Panc1 (cell line): ENCODE data around the gene FAM131A. TPM values are rescaled to one million over a fixed set of nuclear protein-coding genes. Genes with fewer than 3 reads are reported as not detected.

ENCODE experiments used
- ATAC-seq: fragments of 200-7000 bp; cut with Tn5 transposase; 2 replicates; pipeline ENCODE4 v1.9.1; 2020; ENCODE audit warnings: mild to moderate bottlenecking, moderate library complexity
- BruUV-seq: library from RNA; stranded (reverse); fragments of 400-500 nt; replicated peaks from 2 replicates; lab custom pipeline; 2021; lab: Mats Ljungman, UMichigan
- CTCF ChIA-PET: fragments of 300-600 bp; sonication (Branson Sonifier 250); formaldehyde crosslinking; loops from one replicate; lab custom pipeline; 2022; ENCODE audit warnings: antibody characterized with exemption; lab: Charles Lee
- POLR2A ChIA-PET: fragments of 300-600 bp; sonication (Branson Sonifier 250); formaldehyde crosslinking; loops from one replicate; lab custom pipeline; 2022; ENCODE audit warnings: antibody characterized with exemption; lab: Charles Lee
- DNase-seq: peaks from one replicate; pipeline ENCODE4 v3.0.0-alpha.2; 2010; ENCODE audit warnings: low read depth, low spot score
- H3K27ac ChIP-seq: 2 replicates; pipeline ENCODE4 v1.5.1; 2011; ENCODE audit warnings: mild to moderate bottlenecking, low read length, inconsistent platforms
- H3K27me3 ChIP-seq: fragments of 200-500 bp; sonication (Bioruptor generic); 2 replicates; pipeline ENCODE4 v1.6.0; 2014; ENCODE audit warnings: low read length, inconsistent platforms; ENCODE audit not compliant: control insufficient read depth, insufficient read depth
- H3K36me3 ChIP-seq: fragments of 200-500 bp; sonication (Bioruptor generic); 2 replicates; pipeline ENCODE4 v1.5.1; 2014; ENCODE audit warnings: inconsistent platforms, mild to moderate bottlenecking, low read length, moderate library complexity; ENCODE audit not compliant: control insufficient read depth, insufficient read depth
- H3K4me1 ChIP-seq: 2 replicates; pipeline ENCODE4 v1.5.1; 2011; ENCODE audit warnings: inconsistent platforms, mild to moderate bottlenecking, low read length, moderate library complexity; ENCODE audit not compliant: control insufficient read depth, insufficient read depth
- H3K4me3 ChIP-seq, 2 experiments: 2 replicates each; pipeline ENCODE4 v1.5.1; 2011 to 2012; ENCODE audit warnings: low read depth in 2 of 2, low read length in 2 of 2, mild to moderate bottlenecking in 2 of 2, inconsistent platforms in 1 of 2, moderate library complexity in 1 of 2
- H3K9me3 ChIP-seq: fragments of 200-500 bp; sonication (Bioruptor generic); 2 replicates; pipeline ENCODE4 v1.5.1; 2014; ENCODE audit warnings: low read depth, mild to moderate bottlenecking, inconsistent platforms, low read length, moderate library complexity; ENCODE audit not compliant: control insufficient read depth, insufficient read depth
- POLR2AphosphoS5 ChIP-seq: IDR thresholded peaks from 2 replicates; pipeline ENCODE4 v1.6.1; 2012; ENCODE audit warnings: mild to moderate bottlenecking, low read depth, low read length, moderate library complexity
- SIN3A ChIP-seq: IDR thresholded peaks from 2 replicates; pipeline ENCODE4 v1.6.1; 2012; ENCODE audit warnings: low read depth, mild to moderate bottlenecking, low read length, moderate library complexity, borderline replicate concordance; ENCODE audit not compliant: insufficient read depth
- TCF7L2 ChIP-seq: IDR thresholded peaks from 2 replicates; pipeline ENCODE4 v1.6.1; 2011; ENCODE audit warnings: mild to moderate bottlenecking, low read depth, low read length, inconsistent platforms
- in situ Hi-C: cut with HindIII; loops from 2 replicates; pipeline ENCODE4 v1.10.0; 2016; ENCODE audit warnings: low sequenced_read_pairs, low pct_unique_long_range_greater_than_20kb
- intact Hi-C: fragments of 100-400 bp; cut with micrococcal nuclease; formaldehyde crosslinking; loops from one replicate; pipeline ENCODE4 v1.10.0; 2022; ENCODE audit not compliant: unreplicated experiment
- total RNA-seq: library from RNA; stranded (reverse); gene quantifications from one replicate; pipeline ENCODE4 v1.2.1, GENCODE V29; 2021; ENCODE audit not compliant: unreplicated experiment
- TF ChIP-seq, protein P1 (sequence below), 2 experiments: IDR thresholded peaks; 2 replicates each; pipeline ENCODE4 v1.6.1; 2011 to 2012; ENCODE audit warnings: low read depth in 2 of 2, control low read depth in 1 of 2, low read length in 1 of 2, mild to moderate bottlenecking in 1 of 2, moderate library complexity in 1 of 2; ENCODE audit not compliant: insufficient read depth in 1 of 2
- TF ChIP-seq, protein P2 (sequence below): fragments of 450-650 bp; IDR thresholded peaks from 2 replicates; pipeline ENCODE4 v1.5.1; 2017; ENCODE audit warnings: mild to moderate bottlenecking

FAM131A gene
- total RNA-seq, 1 experiment from 2014 or later: 30.1 TPM

DNA sequence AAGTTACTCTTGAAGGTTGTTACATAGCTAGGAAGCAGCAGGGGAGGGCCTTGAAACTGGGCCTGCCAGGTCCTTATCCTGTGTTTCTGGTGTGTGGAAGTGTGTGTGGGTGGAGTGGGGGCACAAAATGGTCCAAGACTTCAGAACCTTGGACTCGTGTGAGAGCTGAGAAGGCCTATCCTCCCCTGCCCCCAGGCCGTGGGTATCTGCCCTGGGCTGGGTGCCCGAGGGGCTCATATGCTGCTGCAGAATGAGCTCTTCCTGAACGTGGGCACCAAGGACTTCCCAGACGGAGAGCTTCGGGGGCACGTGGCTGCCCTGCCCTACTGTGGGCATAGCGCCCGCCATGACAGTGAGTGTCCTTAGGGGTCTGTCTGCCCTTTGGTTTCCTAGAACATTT is 46.9 kb downstream of the FAM131A start:
- no TSS peak for BruUV-seq
- no peaks in the 10 kb centered on the region for H3K9me3 ChIP-seq
- TF ChIP-seq SIN3A: no peak
- TF ChIP-seq POLR2AphosphoS5: no peak
- TF ChIP-seq, protein P1, sequence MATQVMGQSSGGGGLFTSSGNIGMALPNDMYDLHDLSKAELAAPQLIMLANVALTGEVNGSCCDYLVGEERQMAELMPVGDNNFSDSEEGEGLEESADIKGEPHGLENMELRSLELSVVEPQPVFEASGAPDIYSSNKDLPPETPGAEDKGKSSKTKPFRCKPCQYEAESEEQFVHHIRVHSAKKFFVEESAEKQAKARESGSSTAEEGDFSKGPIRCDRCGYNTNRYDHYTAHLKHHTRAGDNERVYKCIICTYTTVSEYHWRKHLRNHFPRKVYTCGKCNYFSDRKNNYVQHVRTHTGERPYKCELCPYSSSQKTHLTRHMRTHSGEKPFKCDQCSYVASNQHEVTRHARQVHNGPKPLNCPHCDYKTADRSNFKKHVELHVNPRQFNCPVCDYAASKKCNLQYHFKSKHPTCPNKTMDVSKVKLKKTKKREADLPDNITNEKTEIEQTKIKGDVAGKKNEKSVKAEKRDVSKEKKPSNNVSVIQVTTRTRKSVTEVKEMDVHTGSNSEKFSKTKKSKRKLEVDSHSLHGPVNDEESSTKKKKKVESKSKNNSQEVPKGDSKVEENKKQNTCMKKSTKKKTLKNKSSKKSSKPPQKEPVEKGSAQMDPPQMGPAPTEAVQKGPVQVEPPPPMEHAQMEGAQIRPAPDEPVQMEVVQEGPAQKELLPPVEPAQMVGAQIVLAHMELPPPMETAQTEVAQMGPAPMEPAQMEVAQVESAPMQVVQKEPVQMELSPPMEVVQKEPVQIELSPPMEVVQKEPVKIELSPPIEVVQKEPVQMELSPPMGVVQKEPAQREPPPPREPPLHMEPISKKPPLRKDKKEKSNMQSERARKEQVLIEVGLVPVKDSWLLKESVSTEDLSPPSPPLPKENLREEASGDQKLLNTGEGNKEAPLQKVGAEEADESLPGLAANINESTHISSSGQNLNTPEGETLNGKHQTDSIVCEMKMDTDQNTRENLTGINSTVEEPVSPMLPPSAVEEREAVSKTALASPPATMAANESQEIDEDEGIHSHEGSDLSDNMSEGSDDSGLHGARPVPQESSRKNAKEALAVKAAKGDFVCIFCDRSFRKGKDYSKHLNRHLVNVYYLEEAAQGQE (IDR thresholded peaks at IDR 0.05; ENCODE audit: insufficient read depth in 1 of 2, low read depth in 2 of 2, low read length in 1 of 2): no peak
- TF ChIP-seq, protein P2, sequence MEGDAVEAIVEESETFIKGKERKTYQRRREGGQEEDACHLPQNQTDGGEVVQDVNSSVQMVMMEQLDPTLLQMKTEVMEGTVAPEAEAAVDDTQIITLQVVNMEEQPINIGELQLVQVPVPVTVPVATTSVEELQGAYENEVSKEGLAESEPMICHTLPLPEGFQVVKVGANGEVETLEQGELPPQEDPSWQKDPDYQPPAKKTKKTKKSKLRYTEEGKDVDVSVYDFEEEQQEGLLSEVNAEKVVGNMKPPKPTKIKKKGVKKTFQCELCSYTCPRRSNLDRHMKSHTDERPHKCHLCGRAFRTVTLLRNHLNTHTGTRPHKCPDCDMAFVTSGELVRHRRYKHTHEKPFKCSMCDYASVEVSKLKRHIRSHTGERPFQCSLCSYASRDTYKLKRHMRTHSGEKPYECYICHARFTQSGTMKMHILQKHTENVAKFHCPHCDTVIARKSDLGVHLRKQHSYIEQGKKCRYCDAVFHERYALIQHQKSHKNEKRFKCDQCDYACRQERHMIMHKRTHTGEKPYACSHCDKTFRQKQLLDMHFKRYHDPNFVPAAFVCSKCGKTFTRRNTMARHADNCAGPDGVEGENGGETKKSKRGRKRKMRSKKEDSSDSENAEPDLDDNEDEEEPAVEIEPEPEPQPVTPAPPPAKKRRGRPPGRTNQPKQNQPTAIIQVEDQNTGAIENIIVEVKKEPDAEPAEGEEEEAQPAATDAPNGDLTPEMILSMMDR: no peak
- no peak for TF ChIP-seq TCF7L2
- H3K36me3 ChIP-seq: no peaks in the 10 kb centered on the region
- POLR2A ChIA-PET: no interaction called here
- peaks cover 6% of the 10 kb centered on the region; the same call in 1 of the 2 replicates for H3K27me3 ChIP-seq
- DNase-seq (no peak), ATAC-seq (no peak)
- H3K4me1 ChIP-seq: no peaks in the 10 kb centered on the region
- H3K27ac ChIP-seq: no peak overlapping the region
- no peak overlapping the region for H3K4me3 ChIP-seq
- intact Hi-C loops (no loop called here), in situ Hi-C loops (no loop called here)
- CTCF ChIA-PET: no interaction called here

DNA sequence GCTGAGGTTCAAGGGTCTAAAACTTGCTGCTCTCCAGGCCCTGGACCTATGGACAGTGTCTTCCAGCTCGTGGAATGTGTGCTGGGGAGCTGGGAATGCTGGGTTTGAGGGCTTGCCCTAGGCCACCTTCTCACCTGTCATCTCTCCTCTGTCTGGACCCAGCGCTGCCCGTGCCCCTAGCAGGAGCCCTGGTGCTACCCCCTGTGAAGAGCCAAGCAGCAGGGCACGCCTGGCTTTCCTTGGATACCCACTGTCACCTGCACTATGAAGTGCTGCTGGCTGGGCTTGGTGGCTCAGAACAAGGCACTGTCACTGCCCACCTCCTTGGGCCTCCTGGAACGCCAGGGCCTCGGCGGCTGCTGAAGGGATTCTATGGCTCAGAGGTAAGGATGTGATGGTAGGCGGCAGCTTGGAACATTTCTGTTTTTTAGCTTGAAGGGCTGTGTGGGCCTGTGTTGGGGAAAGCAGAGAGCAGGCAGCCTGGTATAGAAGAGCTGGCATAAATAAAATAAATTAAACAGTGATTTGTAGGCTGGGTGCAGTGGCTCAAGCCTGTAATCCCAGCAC is 47.5 kb downstream of the FAM131A start:
- Histone ChIP-seq H3K27ac (no peak overlapping the region), H3K4me1 (no peaks in the 10 kb centered on the region), H3K9me3 (no peaks in the 10 kb centered on the region), H3K36me3 (no peaks in the 10 kb centered on the region), H3K27me3 (peaks cover 4% of the 10 kb centered on the region; the same call in 1 of the 2 replicates), H3K4me3 (no peak overlapping the region)
- TF ChIP-seq SIN3A (no peak), POLR2AphosphoS5 (no peak), TCF7L2 (no peak)
- TF ChIP-seq, protein P1 (IDR thresholded peaks at IDR 0.05; ENCODE audit: insufficient read depth in 1 of 2, low read depth in 2 of 2, low read length in 1 of 2): no peak
- TF ChIP-seq, protein P2: no peak
- no peak for DNase-seq
- POLR2A ChIA-PET: no interaction called here
- no peak for ATAC-seq
- BruUV-seq: no TSS peak
- CTCF ChIA-PET: interaction anchor here (0.7 to 1.0 kb wide), 2 partner anchors 13 to 152 kb away, joined by 3 to 13 read pairs; no protein-coding TSS in a partner anchor
- intact Hi-C loops (no loop called here), in situ Hi-C loops (no loop called here)
